HL-60 (cell line): Measurements from ENCODE around the gene GAS5.

Experiments
- DNase-seq, 2 experiments: peaks; one replicate each; pipeline ENCODE4 v3.0.0-alpha.2; 2010 to 2020; ENCODE audit warnings: low read depth in 1 of 2, low spot score in 1 of 2
- H3K27ac ChIP-seq: fragments of 250-450 bp; sonication (Bioruptor Pico); replicated peaks from 2 replicates; pipeline ENCODE4 v1.5.1; 2020; ENCODE audit warnings: mild to moderate bottlenecking, moderate library complexity
- H3K27me3 ChIP-seq: fragments of 250-450 bp; sonication (Bioruptor Pico); 2 replicates; pipeline ENCODE4 v1.5.1; 2021; ENCODE audit warnings: mild to moderate bottlenecking, moderate library complexity; ENCODE audit not compliant: insufficient read depth, poor library complexity, severe bottlenecking
- H3K4me3 ChIP-seq: replicated peaks from 2 replicates; pipeline ENCODE4 v1.5.1; 2011; ENCODE audit warnings: mild to moderate bottlenecking, control low read depth, low read length; ENCODE audit not compliant: insufficient read depth
- CTCF ChIP-seq: IDR thresholded peaks from one replicate; pipeline ENCODE4 v1.5.1; 2011; ENCODE audit warnings: low read length, control low read depth, inconsistent platforms; ENCODE audit not compliant: insufficient read depth
- GABPA ChIP-seq: IDR thresholded peaks from 2 replicates; pipeline ENCODE4 v1.6.1; 2012; ENCODE audit warnings: low read depth
- POLR2AphosphoS5 ChIP-seq: IDR thresholded peaks from 2 replicates; pipeline ENCODE4 v1.6.1; 2012; ENCODE audit warnings: low read depth
- SPI1 ChIP-seq: IDR thresholded peaks from 2 replicates; pipeline ENCODE4 v1.6.1; 2012; ENCODE audit warnings: low read depth, mild to moderate bottlenecking, borderline replicate concordance
- TF ChIP-seq, protein P1 (sequence below): IDR thresholded peaks from 2 replicates; pipeline ENCODE4 v1.6.1; 2012; ENCODE audit warnings: low read depth; ENCODE audit not compliant: insufficient replicate concordance

GAS5 gene

GRCh38 chr1:173853074-173853473, 14.7 kb downstream of the GAS5 start:
- no peak overlapping the region for H3K27ac ChIP-seq
- no peak for TF ChIP-seq POLR2AphosphoS5
- no peak for TF ChIP-seq SPI1
- no peak for TF ChIP-seq CTCF
- TF ChIP-seq GABPA, result no peak
- TF ChIP-seq, protein P1, sequence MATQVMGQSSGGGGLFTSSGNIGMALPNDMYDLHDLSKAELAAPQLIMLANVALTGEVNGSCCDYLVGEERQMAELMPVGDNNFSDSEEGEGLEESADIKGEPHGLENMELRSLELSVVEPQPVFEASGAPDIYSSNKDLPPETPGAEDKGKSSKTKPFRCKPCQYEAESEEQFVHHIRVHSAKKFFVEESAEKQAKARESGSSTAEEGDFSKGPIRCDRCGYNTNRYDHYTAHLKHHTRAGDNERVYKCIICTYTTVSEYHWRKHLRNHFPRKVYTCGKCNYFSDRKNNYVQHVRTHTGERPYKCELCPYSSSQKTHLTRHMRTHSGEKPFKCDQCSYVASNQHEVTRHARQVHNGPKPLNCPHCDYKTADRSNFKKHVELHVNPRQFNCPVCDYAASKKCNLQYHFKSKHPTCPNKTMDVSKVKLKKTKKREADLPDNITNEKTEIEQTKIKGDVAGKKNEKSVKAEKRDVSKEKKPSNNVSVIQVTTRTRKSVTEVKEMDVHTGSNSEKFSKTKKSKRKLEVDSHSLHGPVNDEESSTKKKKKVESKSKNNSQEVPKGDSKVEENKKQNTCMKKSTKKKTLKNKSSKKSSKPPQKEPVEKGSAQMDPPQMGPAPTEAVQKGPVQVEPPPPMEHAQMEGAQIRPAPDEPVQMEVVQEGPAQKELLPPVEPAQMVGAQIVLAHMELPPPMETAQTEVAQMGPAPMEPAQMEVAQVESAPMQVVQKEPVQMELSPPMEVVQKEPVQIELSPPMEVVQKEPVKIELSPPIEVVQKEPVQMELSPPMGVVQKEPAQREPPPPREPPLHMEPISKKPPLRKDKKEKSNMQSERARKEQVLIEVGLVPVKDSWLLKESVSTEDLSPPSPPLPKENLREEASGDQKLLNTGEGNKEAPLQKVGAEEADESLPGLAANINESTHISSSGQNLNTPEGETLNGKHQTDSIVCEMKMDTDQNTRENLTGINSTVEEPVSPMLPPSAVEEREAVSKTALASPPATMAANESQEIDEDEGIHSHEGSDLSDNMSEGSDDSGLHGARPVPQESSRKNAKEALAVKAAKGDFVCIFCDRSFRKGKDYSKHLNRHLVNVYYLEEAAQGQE, result no peak
- no peaks in the 10 kb centered on the region for H3K27me3 ChIP-seq
- H3K4me3 ChIP-seq, result no peak overlapping the region
- no peak for DNase-seq

- TF ChIP-seq, protein P1, result no peak
- TF ChIP-seq GABPA, result no peak
- no peak for TF ChIP-seq SPI1
- no peak for TF ChIP-seq CTCF
- no peak for TF ChIP-seq POLR2AphosphoS5
- H3K27ac ChIP-seq, result no peak overlapping the region
- H3K4me3 ChIP-seq, result no peak overlapping the region
- no peak for DNase-seq
- H3K27me3 ChIP-seq, result no peaks in the 10 kb centered on the region
Observed at GRCh38 chr1:173852105-173852504, 15.7 kb downstream of the GAS5 start.

DNA sequence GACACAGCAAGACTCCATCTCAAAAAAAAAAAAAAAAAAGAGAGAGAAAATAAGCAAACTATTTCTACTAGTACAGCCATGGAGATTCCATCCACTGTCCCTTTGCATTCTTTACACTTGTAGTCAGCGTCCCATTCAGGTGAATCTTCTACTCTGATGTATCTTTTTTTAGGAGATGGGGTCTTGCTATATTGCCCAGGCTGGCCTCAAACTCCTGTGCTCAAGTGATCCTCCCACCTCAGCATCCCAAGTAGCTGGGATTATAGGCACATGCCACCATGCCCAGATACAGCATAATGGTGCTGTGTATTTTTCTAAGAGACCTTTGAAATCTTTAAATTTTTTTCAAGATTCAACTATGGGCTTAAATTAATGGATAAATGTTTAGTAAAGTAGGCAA, 35.0 kb downstream of the GAS5 start:
- no peak for TF ChIP-seq POLR2AphosphoS5
- no peak for TF ChIP-seq CTCF
- TF ChIP-seq SPI1, result no peak
- TF ChIP-seq, protein P1, result no peak
- no peak for TF ChIP-seq GABPA
- Histone ChIP-seq H3K4me3 (no peak overlapping the region), H3K27ac (no peak overlapping the region), H3K27me3 (no peaks in the 10 kb centered on the region)
- DNase-seq, result no peak
